NCI-H1092 (cell line): ENCODE data around the gene UTP20.
A peak's percentile ranks its signal among the peaks of the same experiment; 100 is the strongest.
"Not testable (repeated sequence)": the region's sequence is repeated elsewhere in the genome, so short reads cannot be mapped to it uniquely, and the experiment has no call there.

Source experiments
- DNase-seq: peaks from one replicate; lab custom pipeline; 2025; lab: John Stamatoyannopoulos, UW

The UTP20 gene

GRCh38 chr12:101327051-101327450, 47.1 kb downstream of the UTP20 start:
- DNase-seq, result no peak

DNA sequence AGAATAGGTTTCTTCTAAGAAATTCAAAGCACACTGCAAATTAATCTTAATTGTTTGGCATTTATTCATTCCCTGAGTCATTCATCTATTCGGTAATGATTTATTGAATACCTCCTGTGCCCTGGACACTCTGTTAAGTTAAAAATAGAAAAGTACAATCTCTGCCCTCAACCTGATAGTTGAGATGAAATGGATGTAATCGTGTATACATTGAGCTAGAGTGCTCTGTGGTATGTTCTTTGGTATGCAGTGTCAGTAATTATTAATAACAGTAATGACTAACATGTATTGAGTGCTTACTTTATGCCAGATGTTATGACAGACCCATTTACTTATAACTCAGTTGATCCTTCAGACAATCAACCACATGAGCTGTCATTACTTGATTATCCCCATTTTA, 47.6 kb downstream of the UTP20 start:
- no peak for DNase-seq

GRCh38 chr12:101328917-101329316, 49.0 kb downstream of the UTP20 start:
- no peak for DNase-seq

DNA sequence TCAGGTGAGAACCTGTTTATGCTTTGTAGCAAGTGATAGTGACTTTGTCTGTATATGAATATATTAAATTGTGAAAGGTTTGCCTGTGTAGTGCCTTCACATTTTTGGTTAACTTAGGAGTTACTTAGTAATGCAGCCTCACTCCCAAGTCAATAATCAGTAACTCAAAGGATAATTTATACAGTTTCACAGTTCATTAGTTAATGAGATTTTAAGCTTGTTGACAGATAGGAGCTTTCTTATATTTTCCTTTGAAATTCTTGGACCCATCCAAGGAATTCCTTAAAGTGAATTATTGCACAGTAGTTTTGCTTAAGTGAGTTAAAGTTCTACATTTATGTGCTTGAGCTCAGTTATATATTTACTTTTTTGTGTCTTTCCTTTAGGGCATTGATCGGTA, 50.7 kb downstream of the UTP20 start:
- no peak for DNase-seq

- DNase-seq, result no peak
Measured at GRCh38 chr12:101336437-101336836, 56.5 kb downstream of the UTP20 start.

GRCh38 chr12:101338087-101338486, 58.2 kb downstream of the UTP20 start:
- DNase-seq, result no peak

DNA sequence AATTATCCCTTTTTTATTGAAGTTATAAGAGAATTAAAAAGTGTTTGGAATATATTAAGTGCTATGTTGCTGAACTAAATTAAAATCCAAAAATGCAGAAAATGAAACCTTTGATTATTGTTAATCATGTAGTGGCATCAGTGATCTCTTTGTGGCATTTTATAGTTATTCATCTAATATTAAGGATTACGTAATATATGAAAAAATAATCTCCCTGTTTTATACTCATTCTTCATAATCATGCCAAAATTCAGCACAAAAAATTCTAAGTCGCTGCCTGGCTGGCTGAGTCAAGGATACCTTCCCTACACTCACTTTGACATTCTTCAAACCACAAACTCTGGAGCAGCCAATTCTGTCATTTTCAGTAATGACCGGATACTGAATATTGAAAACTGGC, 64.0 kb downstream of the UTP20 start:
- DNase-seq, result no peak

- DNase-seq, result no peak
Measured at GRCh38 chr12:101351682-101352081, 71.8 kb downstream of the UTP20 start.

DNA sequence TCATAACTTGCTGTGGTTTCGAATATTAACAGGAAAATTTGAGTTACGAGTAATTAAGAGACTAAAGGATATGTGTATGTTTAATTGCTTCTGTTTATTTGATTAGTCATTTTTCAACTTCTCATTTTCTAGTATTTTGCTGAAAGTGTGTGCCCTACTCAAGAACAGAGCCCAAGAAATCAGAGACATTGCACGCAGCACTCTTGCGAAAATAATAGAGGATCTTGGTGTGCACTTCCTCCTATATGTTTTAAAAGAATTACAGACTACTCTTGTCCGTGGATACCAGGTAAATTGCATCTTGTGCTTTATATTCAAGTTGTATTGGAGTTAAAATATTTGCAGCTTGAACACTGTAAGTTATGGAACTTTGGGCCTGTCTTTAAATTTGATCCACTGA, 76.9 kb downstream of the UTP20 start:
- no peak for DNase-seq

DNA sequence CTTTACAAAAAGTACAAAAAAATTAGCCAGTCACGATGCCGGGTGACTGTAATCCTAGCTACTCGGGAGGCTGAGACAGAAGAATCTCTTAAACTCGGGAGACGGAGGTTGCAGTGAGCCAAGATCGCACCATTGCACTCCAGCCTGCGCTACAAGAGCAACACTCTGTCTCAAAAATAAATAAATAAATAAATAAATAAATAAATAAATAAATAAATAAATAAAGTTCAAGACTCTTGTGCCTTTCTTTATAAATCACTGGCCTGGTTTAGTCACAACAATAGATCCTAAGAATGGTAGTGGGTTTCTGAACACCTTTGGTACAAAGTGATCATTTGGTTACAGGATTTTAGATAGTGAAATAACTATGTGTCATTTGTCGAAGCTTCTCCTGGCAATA, 81.5 kb downstream of the UTP20 start:
- DNase-seq, result no peak

DNA sequence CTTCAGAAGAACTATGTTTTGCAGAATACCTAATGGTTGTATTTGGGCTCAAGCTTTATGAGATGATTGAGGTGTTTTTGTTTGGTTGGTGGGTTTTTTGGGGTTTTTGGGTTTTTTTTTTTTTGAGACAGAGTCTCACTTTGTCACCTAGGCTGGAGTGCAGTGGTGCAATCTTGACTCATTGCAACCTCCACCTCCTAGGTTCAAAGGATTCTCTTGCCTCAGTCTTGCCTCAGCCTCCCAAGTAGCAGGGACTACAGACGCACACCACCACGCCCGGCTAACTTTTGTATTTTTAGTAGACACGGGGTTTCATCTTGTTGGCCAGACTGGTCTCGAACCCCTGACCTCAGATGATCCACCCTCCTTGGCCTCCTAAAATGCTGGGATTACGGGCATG, 88.1 kb downstream of the UTP20 start:
- no peak for DNase-seq

DNA sequence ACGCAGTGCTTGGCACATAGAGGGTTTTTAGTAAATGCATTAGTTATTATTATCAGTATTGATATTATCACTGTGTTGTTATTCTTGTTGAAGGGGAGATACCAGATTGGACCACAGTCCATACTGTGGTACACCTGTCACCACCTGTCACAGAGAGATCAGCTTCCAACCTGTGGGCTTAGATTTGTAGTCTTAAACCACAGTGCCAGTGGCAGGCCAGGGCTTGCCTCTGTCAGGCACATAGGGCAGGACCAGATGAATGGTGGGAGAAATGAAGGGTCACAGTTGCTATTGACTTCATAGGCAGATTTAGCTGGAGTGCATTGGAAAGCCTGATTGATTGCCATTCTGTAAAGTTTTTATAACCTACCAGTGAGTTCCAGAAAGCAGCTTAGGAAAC, 92.5 kb downstream of the UTP20 start:
- DNase-seq, result no peak

DNA sequence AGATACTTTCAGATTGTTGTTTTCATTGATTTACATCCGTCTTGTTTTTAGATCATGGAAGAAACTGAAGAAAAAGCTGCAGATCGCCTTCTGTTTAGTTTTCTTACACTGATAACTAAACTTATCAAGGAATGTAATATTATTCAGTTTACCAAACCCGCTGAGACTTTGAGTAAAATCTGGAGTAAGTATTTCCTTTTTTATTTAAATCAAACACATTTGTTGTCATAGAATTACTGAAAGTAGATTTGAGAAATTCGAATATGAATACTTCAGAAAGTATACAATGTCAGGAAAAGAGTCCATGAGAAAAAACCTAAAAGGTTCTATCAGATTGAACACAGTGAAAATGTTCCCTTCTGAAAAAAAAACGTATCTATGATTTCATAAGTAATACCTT, 95.7 kb downstream of the UTP20 start:
- no peak for DNase-seq

DNA sequence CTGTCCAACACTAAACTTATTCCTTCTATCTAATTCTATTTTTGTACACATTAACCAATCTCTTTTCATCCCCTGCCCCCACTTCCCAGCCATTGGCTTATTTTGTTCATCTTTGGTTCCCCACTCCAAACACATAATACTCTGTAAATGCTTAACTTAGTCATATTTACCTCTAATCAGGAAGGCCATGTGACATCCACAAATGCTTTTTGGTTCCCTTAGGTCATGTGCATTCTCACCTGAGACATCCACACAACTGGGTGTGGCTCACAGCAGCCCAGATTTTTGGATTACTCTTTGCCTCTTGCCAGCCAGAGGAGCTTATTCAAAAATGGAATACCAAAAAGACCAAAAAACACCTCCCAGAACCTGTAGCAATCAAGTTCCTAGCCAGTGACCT, 99.2 kb downstream of the UTP20 start:
- DNase-seq, result no peak

DNA sequence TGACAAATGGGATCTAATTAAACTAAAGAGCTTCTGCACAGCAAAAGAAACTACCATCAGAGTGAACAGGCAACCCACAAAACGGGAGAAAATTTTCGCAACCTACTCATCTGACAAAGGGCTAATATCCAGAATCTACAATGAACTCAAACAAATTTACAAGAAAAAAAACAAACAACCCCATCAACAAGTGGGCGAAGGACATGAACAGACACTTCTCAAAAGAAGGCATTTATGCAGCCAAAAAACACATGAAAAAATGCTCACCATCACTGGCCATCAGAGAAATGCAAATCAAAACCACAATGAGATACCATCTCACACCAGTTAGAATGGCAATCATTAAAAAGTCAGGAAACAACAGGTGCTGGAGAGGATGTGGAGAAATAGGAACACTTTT, 111.3 kb downstream of the UTP20 start:
- not testable (repeated sequence) for DNase-seq

DNA sequence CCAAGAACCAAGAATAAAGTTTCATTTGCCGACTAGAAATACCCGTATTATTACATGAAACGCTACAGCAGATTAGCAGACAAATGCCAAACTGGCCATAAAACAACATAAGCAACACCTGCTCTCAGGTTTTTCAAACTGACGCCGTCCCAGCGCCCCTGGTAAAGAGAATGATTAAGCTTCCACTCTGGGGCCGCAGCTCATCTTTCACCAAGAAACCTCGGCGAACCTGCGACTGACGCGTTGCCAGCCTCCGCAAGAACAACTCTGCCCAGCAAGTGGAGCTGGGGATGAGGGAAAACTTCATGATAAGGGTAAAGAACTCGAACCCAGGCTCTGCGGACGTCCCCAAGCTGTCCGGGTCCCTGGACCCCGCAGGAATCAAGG, 127.1 kb downstream of the UTP20 start:
- no peak for DNase-seq

GRCh38 chr12:101407436-101408345, 127.8 kb downstream of the UTP20 start, which contains the start of gene ARL1:
TSS of gene ARL1 (minus strand) at chr12:101407772. CDS start at chr12:101407645, 127 bp downstream.
- DNase-seq, result peak; percentile 58

DNA sequence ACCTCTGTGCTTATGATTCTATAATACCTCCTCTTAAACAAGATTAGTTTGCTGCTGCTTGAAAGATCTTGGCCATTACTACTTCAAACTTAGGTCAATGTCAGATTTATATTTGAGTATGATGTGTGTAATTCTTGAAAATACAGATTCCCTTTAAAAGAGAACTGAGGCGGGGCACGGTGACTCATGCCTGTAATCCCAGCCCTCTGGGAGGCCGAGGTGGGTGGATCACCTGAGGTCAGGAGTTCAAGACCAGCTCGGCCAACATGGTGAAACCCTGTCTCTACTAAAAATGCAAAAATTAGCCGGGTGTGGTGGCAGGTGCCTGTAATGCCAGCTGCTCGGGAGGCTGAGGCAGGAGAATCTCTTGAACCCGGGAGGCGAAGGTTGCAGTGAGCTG, 130.3 kb downstream of the UTP20 start:
- not testable (repeated sequence) for DNase-seq

DNA sequence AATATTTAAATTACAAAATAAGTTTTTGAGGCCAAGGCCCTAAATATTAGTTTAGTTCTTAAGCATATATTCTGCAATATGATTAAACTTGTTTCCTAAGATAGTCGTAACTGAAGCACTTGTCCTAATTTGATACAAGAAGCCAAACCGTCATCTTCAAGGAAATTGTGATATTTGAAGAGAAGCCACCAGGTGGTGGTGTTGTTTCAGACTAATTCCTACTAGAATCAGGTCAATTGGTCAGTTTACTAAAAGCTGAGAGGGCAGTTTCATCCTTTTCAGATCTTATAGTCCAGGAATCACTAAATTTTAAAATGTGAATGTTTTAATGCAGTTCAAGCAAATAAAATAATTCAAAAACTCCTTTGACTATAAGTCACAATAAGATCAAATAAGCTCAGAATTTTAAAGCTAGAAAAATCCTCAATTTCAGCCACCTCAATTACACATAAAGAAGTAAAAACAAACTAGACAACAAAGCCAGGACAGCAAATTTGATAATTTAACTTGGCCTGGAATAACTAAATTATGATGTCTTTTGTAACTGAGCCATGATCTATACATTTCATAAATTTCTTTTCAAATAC, 134.7 kb downstream of the UTP20 start:
- peak; percentile 15 for DNase-seq

- DNase-seq, result no peak
Measured at GRCh38 chr12:101415228-101415627, 135.3 kb downstream of the UTP20 start.

- DNase-seq, result not testable (repeated sequence)
Measured at GRCh38 chr12:101422066-101422465, 142.2 kb downstream of the UTP20 start.

DNA sequence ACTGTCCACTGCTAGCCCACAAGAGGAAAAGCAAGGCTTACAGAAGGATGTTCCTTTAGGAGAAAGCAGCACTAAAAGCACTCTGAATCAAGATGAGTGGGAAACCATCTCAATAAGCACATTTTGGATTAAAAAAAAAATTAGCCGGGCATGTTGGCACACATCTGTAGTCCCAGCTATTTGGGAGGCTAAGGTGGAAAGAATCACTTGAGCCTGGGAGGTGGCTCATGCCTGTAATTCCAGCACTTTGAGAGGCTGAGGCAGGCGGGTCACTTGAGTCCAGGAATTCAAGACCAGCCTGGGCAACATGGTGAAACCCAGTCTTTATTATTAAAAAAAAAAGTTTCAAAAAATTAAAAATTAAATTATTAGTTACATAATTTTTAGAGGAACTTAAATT, 144.7 kb downstream of the UTP20 start:
- no peak for DNase-seq

- DNase-seq, result no peak
Measured at GRCh38 chr12:101430456-101430855, 150.6 kb downstream of the UTP20 start.

- no peak for DNase-seq
Measured at GRCh38 chr12:101436136-101436535, 156.2 kb downstream of the UTP20 start.
